ENCODE measurements around the gene PRDM16.

DNA sequence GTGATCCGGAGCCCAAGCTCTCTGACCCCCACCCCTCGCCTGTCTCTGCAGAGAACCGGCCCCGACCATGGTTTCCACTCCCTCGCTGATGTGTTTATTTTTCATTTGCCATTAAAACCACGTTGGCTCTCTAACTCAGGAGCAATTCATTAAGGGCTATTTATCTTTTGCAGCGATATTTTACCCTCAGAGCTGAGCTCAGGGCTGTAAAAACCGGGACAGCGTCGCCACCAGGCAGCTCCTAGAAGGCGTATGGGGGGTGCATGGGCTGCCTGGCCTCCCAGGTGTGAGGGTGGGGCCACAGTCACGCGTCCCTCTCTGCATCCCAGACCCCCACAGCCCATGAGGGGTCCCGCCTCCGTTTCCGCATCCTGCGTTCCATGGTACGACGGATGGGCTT lies 71.4 kb downstream of the PRDM16 start:
- TF ChIP-seq, protein P1, sequence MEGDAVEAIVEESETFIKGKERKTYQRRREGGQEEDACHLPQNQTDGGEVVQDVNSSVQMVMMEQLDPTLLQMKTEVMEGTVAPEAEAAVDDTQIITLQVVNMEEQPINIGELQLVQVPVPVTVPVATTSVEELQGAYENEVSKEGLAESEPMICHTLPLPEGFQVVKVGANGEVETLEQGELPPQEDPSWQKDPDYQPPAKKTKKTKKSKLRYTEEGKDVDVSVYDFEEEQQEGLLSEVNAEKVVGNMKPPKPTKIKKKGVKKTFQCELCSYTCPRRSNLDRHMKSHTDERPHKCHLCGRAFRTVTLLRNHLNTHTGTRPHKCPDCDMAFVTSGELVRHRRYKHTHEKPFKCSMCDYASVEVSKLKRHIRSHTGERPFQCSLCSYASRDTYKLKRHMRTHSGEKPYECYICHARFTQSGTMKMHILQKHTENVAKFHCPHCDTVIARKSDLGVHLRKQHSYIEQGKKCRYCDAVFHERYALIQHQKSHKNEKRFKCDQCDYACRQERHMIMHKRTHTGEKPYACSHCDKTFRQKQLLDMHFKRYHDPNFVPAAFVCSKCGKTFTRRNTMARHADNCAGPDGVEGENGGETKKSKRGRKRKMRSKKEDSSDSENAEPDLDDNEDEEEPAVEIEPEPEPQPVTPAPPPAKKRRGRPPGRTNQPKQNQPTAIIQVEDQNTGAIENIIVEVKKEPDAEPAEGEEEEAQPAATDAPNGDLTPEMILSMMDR (IDR thresholded peaks at IDR 0.05; ENCODE audit: low read length), result no peak
- no peak for TF ChIP-seq EZH2 (IDR thresholded peaks at IDR 0.05; ENCODE audit: borderline replicate concordance, low read length)

Measured in OCI-LY1 (cell line).